GM12878 (cell line): Measurements from ENCODE around the gene TMEM109. TPM values are rescaled to one million over a fixed set of nuclear protein-coding genes. Genes with fewer than 3 reads are reported as not detected.
A peak's percentile ranks its signal among the peaks of the same experiment; 100 is the strongest.

ENCODE experiments used
- ATAC-seq: fragments of 200-7000 bp; cut with Tn5 transposase; 3 replicates; pipeline ENCODE4 v1.9.1; 2020; ENCODE audit warnings: mild to moderate bottlenecking, moderate library complexity
- BruUV-seq: library from RNA; stranded (reverse); fragments of 400-500 nt; replicated peaks from 2 replicates; lab custom pipeline; 2021; lab: Mats Ljungman, UMichigan
- CTCF ChIA-PET: fragments of 300-600 bp; sonication (Branson Sonifier 250); formaldehyde crosslinking; extraction: SDS; loops from one replicate; lab custom pipeline; 2021; ENCODE audit warnings: inconsistent platforms; lab: Yijun Ruan, JAX
- POLR2A ChIA-PET: fragments of 350-600 bp; formaldehyde crosslinking; extraction: SDS; loops from one replicate; lab custom pipeline; 2021; ENCODE audit warnings: inconsistent platforms; lab: Charles Lee
- RAD21 ChIA-PET: fragments of 300-600 bp; sonication (Branson Sonifier 250); formaldehyde crosslinking; loops from one replicate; lab custom pipeline; 2023; ENCODE audit warnings: antibody characterized with exemption; ENCODE audit not compliant: unreplicated experiment; lab: Charles Lee
- SMC1A ChIA-PET: fragments of 300-600 bp; sonication (Branson Sonifier 250); formaldehyde crosslinking; loops from one replicate; lab custom pipeline; 2023; ENCODE audit not compliant: unreplicated experiment, uncharacterized antibody; lab: Charles Lee
- DNase-seq: peaks from one replicate; pipeline ENCODE4 v3.0.0-alpha.2; 2011; ENCODE audit warnings: low read depth, low spot score
- FAIRE-seq: peaks from 3 replicates; lab custom pipeline; 2011; peaks lifted over from hg19 to GRCh38; lab: Jason Lieb, UNC
- H2AFZ ChIP-seq: 2 replicates; pipeline ENCODE4 v1.6.0; 2011; ENCODE audit warnings: low read depth, low read length, control low read depth; ENCODE audit not compliant: control insufficient read depth
- H3K27ac ChIP-seq: 2 replicates; pipeline ENCODE4 v1.5.1; 2011; ENCODE audit warnings: control low read depth; ENCODE audit not compliant: control insufficient read depth, insufficient read depth
- H3K27me3 ChIP-seq, 2 experiments: replicated peaks in 1 of 2; 2 replicates each; pipeline versions ENCODE4 v1.6.0 to v1.6.1; 2011; ENCODE audit warnings: low read length in 1 of 2; ENCODE audit not compliant: control insufficient read depth in 2 of 2, insufficient read depth in 2 of 2
- H3K36me3 ChIP-seq, 2 experiments: 2 replicates each; pipeline ENCODE4 v1.5.1; 2011; ENCODE audit warnings: low read length in 1 of 2; ENCODE audit not compliant: control insufficient read depth in 2 of 2, insufficient read depth in 2 of 2
- H3K4me1 ChIP-seq: 2 replicates; pipeline ENCODE4 v1.6.1; 2011; ENCODE audit warnings: mild to moderate bottlenecking, low read length, moderate library complexity, mixed read lengths; ENCODE audit not compliant: control insufficient read depth, insufficient read depth
- H3K4me2 ChIP-seq: 2 replicates; pipeline ENCODE4 v1.6.0; 2011; ENCODE audit warnings: control low read depth; ENCODE audit not compliant: control insufficient read depth, insufficient read depth
- H3K4me3 ChIP-seq: fragments of 200-600 bp; sonication (generic); 2 replicates; pipeline ENCODE4 v1.5.1; 2016
- H3K79me2 ChIP-seq: 2 replicates; pipeline ENCODE4 v1.6.0; 2011; ENCODE audit warnings: low read length; ENCODE audit not compliant: control insufficient read depth, insufficient read depth
- H3K9ac ChIP-seq: 2 replicates; pipeline ENCODE4 v1.8.0; 2011; ENCODE audit warnings: low read length, control low read depth, mixed read lengths; ENCODE audit not compliant: control insufficient read depth, insufficient read depth
- H3K9me3 ChIP-seq: replicated peaks from 3 replicates; pipeline ENCODE4 v1.5.1; 2011; ENCODE audit warnings: mild to moderate bottlenecking, low read length; ENCODE audit not compliant: control insufficient read depth, insufficient read depth
- H4K20me1 ChIP-seq: 2 replicates; pipeline ENCODE4 v1.6.0; 2011; ENCODE audit not compliant: control insufficient read depth, insufficient read depth
- ATF2 ChIP-seq: IDR thresholded peaks from 2 replicates; pipeline ENCODE4 v1.6.1; 2012; ENCODE audit warnings: low read length, inconsistent platforms
- BRCA1 ChIP-seq: IDR thresholded peaks from 2 replicates; pipeline ENCODE4 v1.6.1; 2011; ENCODE audit warnings: low read depth, low read length, improper control_type of control experiment
- EED ChIP-seq: sonication (generic); IDR thresholded peaks from 2 replicates; pipeline ENCODE4 v1.6.1; 2016; ENCODE audit warnings: antibody characterized with exemption, low read depth
- GABPA ChIP-seq: IDR thresholded peaks from 2 replicates; pipeline ENCODE4 v1.6.1; 2014; ENCODE audit warnings: antibody characterized with exemption, low read depth, mild to moderate bottlenecking, inconsistent platforms
- HDAC2 ChIP-seq: fragments of 200-600 bp; sonication (generic); IDR thresholded peaks from 2 replicates; pipeline ENCODE4 v1.6.1; 2017
- IKZF2 ChIP-seq, 2 experiments: fragments of 450-650 bp; IDR thresholded peaks; 2 replicates each; pipeline ENCODE4 v1.6.1; 2017; ENCODE audit warnings: mild to moderate bottlenecking in 2 of 2, moderate library complexity in 2 of 2
- IRF4 ChIP-seq: IDR thresholded peaks from 2 replicates; pipeline ENCODE4 v1.6.1; 2011; ENCODE audit warnings: low read depth, low read length
- MTA2 ChIP-seq: fragments of 450-650 bp; IDR thresholded peaks from 2 replicates; pipeline ENCODE4 v1.6.1; 2016; ENCODE audit warnings: low read depth, mild to moderate bottlenecking, moderate library complexity
- NBN ChIP-seq: fragments of 450-650 bp; IDR thresholded peaks from 2 replicates; pipeline ENCODE4 v1.6.1; 2016
- NR2C1 ChIP-seq: fragments of 450-650 bp; IDR thresholded peaks from 2 replicates; pipeline ENCODE4 v1.6.1; 2017; ENCODE audit warnings: antibody characterized with exemption, mild to moderate bottlenecking, moderate library complexity
- NR2F1 ChIP-seq: fragments of 450-650 bp; conservative IDR thresholded peaks from 2 replicates; pipeline ENCODE4 v1.6.1; 2017; ENCODE audit warnings: mild to moderate bottlenecking
- PAX8 ChIP-seq: fragments of 450-650 bp; IDR thresholded peaks from 2 replicates; pipeline ENCODE4 v1.6.1; 2017; ENCODE audit warnings: mild to moderate bottlenecking, moderate library complexity
- RAD51 ChIP-seq: fragments of 450-650 bp; IDR thresholded peaks from 2 replicates; pipeline ENCODE4 v1.6.1; 2016; ENCODE audit warnings: moderate library complexity, mild to moderate bottlenecking, inconsistent platforms
- RFX5 ChIP-seq: IDR thresholded peaks from 2 replicates; pipeline ENCODE4 v1.6.1; 2011; ENCODE audit warnings: low read depth, low read length, improper control_type of control experiment
- SMC3 ChIP-seq: IDR thresholded peaks from 2 replicates; pipeline ENCODE4 v1.6.1; 2011; ENCODE audit warnings: low read length, improper control_type of control experiment, borderline replicate concordance
- USF1 ChIP-seq: IDR thresholded peaks from 2 replicates; pipeline ENCODE4 v1.6.1; 2011; ENCODE audit warnings: borderline replicate concordance, low read depth, mild to moderate bottlenecking, moderate library complexity, mixed read lengths, low read length; ENCODE audit not compliant: insufficient read depth; ENCODE audit errors: extremely low read length
- WGBS: methylation state at CpG from one replicate; pipeline ENCODE4 v1.1.6; 2016; ENCODE audit warnings: low lambda C conversion rate; ENCODE audit not compliant: insufficient replicate concordance, insufficient coverage; ENCODE audit errors: missing lambda C conversion rate; 5-methylcytosine and 5-hydroxymethylcytosine counted together
- in situ Hi-C: fragments of 300-500 bp; cut with MboI; formaldehyde crosslinking; loops from 9 replicates; pipeline ENCODE4 v1.14.3; 2018; ENCODE audit warnings: mixed read lengths
- intact Hi-C: fragments of 100-400 bp; cut with micrococcal nuclease; formaldehyde crosslinking; loops from one replicate; pipeline ENCODE4 v1.14.2; 2022; ENCODE audit not compliant: unreplicated experiment
- polyA plus RNA-seq, 11 experiments: library from polyadenylated mRNA; depleted of rRNA in 4 of 11; unstranded in 6 of 11; stranded (reverse) in 5 of 11; fragments of >200 nt; fragmentation: Nextera tagmentation in 4 of 11; fragmentation: Illumina TruSeq in 1 of 11; extraction: Ambion mirVana in 4 of 11; extraction: Trizol in 1 of 11; gene quantifications; 1 replicate in 1 of 11; 2 replicates in 10 of 11; pipeline versions ENCODE4 v1.2.1 to v1.2.3, GENCODE V29; 2011 to 2016; ENCODE audit warnings: inconsistent platforms in 2 of 11, missing spikeins in 2 of 11, low read depth in 1 of 11
- total RNA-seq, 4 experiments: library from RNA; depleted of rRNA in 3 of 4; stranded (reverse); fragments of >200 nt in 3 of 4; fragmentation: Illumina TruSeq in 1 of 4; extraction: Trizol in 1 of 4; gene quantifications; 2 replicates each; pipeline versions ENCODE4 v1.2.1 to v1.2.3, GENCODE V29; 2013 to 2021

Gene TMEM109
- total and polyA plus RNA-seq, 10 of the 15 experiments (the other 5 are each of a cell fraction or from before 2014, with no cell fraction given), result 21.9 to 199 (median 85.2) TPM

- peak overlapping the region; percentile 40 for H3K4me2 ChIP-seq
- ChIA-PET CTCF (interaction anchor here (0.7 to 2.8 kb wide), 12 partner anchors 9 to 243 kb away, joined by 3 to 20 read pairs (median 4); partner anchors contain the start of genes CD6 and TMEM109), SMC1A (interaction anchor here (0.6 to 2.8 kb wide), 10 partner anchors 9 to 251 kb away, joined by 3 to 14 read pairs (median 4); partner anchors contain the start of gene CD6), POLR2A (interaction anchor here (1.5 kb wide), 1 partner anchor 30 kb away, joined by 3 read pairs; no protein-coding TSS in a partner anchor), RAD21 (interaction anchor here (1.0 to 2.0 kb wide), 6 partner anchors 25 to 116 kb away, joined by 3 to 5 read pairs (median 4); partner anchors contain the start of gene TMEM109)
- intact Hi-C loops (no loop called here), in situ Hi-C loops (no loop called here)
- ATAC-seq (no peak), DNase-seq (no peak), FAIRE-seq (no peak)
- H2AFZ ChIP-seq, result no peak overlapping the region
- H3K27ac ChIP-seq, result no peak overlapping the region
- H4K20me1 ChIP-seq, result no peaks in the 10 kb centered on the region; the same call in none of the 2 replicates
- no peak overlapping the region for H3K9ac ChIP-seq
- peaks cover 21 to 25% of the 10 kb centered on the region in 2 experiments for H3K36me3 ChIP-seq
- H3K79me2 ChIP-seq, result peaks cover 50% of the 10 kb centered on the region
- no peaks in the 10 kb centered on the region for H3K9me3 ChIP-seq
- BruUV-seq, result no TSS peak
- 0 out of 2 replicates have a peak overlapping the region, but pooled peaks have one; percentile 8 for H3K4me3 ChIP-seq
- peaks cover 20% of the 10 kb centered on the region for H3K4me1 ChIP-seq
- H3K27me3 ChIP-seq, result no peaks in the 10 kb centered on the region
- 95% methylated on average over 5 of the region's 5 CpGs for WGBS
- no peak for TF ChIP-seq HDAC2
- no peak for TF ChIP-seq RFX5
- no peak for TF ChIP-seq NR2F1
- no peak for TF ChIP-seq EED
- TF ChIP-seq IRF4, result no peak
- no peak for TF ChIP-seq NBN
- TF ChIP-seq BRCA1, result no peak
- no peak for TF ChIP-seq MTA2
- no peak for TF ChIP-seq RAD51
- no peak for TF ChIP-seq IKZF2 (IDR thresholded peaks at IDR 0.05)
- TF ChIP-seq ATF2, result no peak
- TF ChIP-seq SMC3, result no peak
- TF ChIP-seq PAX8, result no peak
- no peak for TF ChIP-seq NR2C1
- TF ChIP-seq USF1, result no peak
- TF ChIP-seq GABPA, result no peak
These were observed 31.3 kb downstream of the TMEM109 start for GRCh38 chr11:60945295-60945667.
